ENCODE measurements around the gene HS3ST4.

DNA sequence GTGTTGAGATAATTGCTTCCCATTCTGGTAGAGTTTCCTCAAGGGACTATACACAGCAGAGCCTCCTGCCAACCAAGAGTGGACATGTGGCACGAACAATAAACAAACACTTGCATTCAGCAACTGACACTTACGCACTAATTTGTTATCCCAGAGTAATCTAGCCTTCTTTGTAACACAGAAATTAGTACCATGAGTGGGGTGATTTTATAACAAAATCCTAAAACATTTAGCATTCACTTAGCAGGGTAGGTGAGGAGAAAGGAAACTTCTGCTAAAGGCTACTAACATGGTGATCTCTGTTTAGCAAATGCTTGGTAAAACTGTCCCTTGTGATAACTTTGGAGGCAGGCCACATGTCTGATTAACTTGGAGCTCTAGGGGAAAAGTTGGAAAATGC is 325.2 kb downstream of the HS3ST4 start:
- TF ChIP-seq EZH2 (IDR thresholded peaks at IDR 0.05; ENCODE audit: borderline replicate concordance, insufficient read depth, low read length, poor library complexity, severe bottlenecking) (no peak), EP300 (conservative IDR thresholded peaks at IDR 0.05; ENCODE audit: poor library complexity, severe bottlenecking) (no peak), REST (IDR thresholded peaks at IDR 0.05; ENCODE audit: borderline replicate concordance) (no peak)
- TF ChIP-seq, protein P1, sequence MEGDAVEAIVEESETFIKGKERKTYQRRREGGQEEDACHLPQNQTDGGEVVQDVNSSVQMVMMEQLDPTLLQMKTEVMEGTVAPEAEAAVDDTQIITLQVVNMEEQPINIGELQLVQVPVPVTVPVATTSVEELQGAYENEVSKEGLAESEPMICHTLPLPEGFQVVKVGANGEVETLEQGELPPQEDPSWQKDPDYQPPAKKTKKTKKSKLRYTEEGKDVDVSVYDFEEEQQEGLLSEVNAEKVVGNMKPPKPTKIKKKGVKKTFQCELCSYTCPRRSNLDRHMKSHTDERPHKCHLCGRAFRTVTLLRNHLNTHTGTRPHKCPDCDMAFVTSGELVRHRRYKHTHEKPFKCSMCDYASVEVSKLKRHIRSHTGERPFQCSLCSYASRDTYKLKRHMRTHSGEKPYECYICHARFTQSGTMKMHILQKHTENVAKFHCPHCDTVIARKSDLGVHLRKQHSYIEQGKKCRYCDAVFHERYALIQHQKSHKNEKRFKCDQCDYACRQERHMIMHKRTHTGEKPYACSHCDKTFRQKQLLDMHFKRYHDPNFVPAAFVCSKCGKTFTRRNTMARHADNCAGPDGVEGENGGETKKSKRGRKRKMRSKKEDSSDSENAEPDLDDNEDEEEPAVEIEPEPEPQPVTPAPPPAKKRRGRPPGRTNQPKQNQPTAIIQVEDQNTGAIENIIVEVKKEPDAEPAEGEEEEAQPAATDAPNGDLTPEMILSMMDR (IDR thresholded peaks at IDR 0.05; ENCODE audit: poor library complexity, severe bottlenecking) = no peak

Measured in neural cell (in vitro differentiated cells).